C4-2B (cell line): ENCODE results near the gene UBC.
"Not testable (repeated sequence)": the region's sequence is repeated elsewhere in the genome, so short reads cannot be mapped to it uniquely, and the experiment has no call there.

ENCODE experiments used
- H3K27ac ChIP-seq: fragments of 450-650 bp; 2 replicates; pipeline ENCODE4 v1.5.1; 2017
- CTCF ChIP-seq: fragments of 450-650 bp; conservative IDR thresholded peaks from 2 replicates; pipeline ENCODE4 v1.5.1; 2017; ENCODE audit warnings: mild to moderate bottlenecking
- ZFX ChIP-seq: fragments of 450-650 bp; IDR thresholded peaks from 2 replicates; pipeline ENCODE4 v1.6.1; 2017

UBC gene

DNA sequence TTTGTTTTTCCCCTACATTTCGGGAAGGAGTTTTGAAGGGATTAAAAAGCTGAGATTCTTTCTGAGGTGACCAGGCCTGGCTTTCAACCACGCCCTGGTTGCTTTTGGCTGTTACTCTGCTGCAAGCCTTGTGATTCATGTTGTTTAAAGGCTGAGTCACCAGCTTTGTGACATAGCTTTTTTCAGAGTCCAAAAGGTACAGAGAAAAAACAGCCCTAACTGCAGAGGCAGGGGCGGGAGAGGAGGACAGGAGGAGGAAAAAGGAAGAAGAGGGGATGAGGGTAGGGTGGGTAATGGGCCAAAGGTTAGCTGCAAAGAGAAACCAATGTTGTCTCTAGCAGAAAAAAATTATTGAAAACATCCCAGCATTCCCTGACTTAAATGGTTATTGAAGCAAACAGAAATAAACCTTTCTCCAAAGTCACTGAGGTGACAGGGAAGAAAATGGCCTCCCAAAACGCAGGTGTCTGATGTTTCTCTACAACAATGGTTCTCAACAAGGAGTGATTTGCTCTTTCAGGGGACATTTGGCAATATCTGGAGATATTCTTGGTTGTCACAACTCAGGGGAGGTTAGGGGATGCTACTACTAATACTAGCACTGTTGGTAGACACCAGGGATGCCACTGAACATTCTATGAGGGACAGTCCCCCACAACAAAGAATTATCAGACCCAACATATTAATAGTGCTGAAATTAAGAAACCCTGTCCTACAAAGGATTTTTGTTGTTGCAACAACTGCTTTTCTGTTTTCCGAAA, 2.1 kb upstream of the UBC start:
- TF ChIP-seq ZFX (no peak), CTCF (no peak)
- H3K27ac ChIP-seq, result peak overlapping the region; percentile 92

- peak overlapping the region; percentile 96 for H3K27ac ChIP-seq
- no peak for TF ChIP-seq CTCF
- no peak for TF ChIP-seq ZFX
These were observed 1.1 kb upstream of the UBC start for GRCh38 chr12:124915239-124916236.

- peak overlapping the region; percentile 96 for H3K27ac ChIP-seq
- peak; percentile 75 for TF ChIP-seq CTCF
- no peak for TF ChIP-seq ZFX
These were observed 717 bp downstream of the UBC start for GRCh38 chr12:124913474-124914391.

GRCh38 chr12:124912529-124913287, 1.7 kb downstream of the UBC start:
- not testable (repeated sequence) for H3K27ac ChIP-seq

DNA sequence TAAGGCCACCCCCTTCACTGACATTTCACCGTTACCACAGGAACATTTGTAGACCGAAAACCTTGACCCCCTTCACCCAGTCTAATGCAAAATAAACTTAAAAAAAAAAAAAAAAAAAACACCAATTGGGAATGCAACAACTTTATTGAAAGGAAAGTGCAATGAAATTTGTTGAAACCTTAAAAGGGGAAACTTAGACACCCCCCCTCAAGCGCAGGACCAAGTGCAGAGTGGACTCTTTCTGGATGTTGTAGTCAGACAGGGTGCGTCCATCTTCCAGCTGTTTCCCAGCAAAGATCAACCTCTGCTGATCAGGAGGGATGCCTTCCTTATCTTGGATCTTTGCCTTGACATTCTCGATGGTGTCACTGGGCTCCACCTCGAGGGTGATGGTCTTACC, 2.9 kb downstream of the UBC start:
- not testable (repeated sequence) for H3K27ac ChIP-seq

DNA sequence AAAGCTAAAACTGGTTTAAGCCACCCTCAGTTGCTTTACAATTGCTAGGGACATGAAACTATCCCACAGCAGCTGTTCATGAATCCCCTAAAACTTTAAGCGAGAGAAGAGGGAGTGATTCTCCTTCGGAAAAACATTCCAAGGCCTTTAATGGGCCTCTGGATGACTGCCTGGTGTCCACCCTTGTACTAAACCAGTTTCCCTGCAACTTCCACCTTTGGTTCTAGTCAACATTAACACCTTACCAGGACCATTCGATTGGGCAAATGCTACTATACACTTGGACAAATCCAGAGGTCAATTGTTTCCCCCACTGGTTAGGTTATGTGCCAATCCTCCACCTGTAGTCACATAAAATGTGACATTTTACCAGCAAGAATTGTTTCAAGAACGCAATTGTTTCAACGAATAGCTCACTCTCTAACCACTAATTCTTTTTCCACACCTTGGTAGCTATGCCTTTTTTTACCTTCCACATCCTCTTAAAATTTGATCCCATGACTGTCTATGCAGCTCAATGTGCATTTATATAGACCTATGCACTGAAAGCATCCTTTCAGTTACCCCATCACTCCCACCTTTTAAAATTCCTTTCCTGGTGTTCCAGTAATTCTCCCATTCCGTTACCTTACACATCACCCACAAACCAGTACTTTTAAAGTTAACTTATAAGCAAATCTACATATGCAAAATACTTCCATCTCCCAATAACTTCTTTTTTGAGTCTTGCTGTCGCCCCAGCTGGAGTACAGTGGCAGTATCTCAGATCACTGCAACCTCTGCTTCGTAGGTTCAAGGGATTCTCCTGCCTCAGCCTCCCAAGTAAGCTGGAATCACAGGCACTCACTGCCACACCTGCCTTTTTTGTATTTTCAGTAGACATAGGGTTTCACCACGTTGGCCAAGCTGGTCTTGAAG, 3.6 kb downstream of the UBC start:
- no peak for TF ChIP-seq ZFX
- no peak for TF ChIP-seq CTCF
- H3K27ac ChIP-seq, result no peak overlapping the region
